ENCODE measurements around the gene MOB3A. TPM values are rescaled to one million over a fixed set of nuclear protein-coding genes. Genes with fewer than 3 reads are reported as not detected.

MOB3A gene
- polyA plus RNA-seq, 1 donor (not counting 4 experiments of a cell fraction or from before 2014, with no cell fraction given): 34.2 TPM

DNA sequence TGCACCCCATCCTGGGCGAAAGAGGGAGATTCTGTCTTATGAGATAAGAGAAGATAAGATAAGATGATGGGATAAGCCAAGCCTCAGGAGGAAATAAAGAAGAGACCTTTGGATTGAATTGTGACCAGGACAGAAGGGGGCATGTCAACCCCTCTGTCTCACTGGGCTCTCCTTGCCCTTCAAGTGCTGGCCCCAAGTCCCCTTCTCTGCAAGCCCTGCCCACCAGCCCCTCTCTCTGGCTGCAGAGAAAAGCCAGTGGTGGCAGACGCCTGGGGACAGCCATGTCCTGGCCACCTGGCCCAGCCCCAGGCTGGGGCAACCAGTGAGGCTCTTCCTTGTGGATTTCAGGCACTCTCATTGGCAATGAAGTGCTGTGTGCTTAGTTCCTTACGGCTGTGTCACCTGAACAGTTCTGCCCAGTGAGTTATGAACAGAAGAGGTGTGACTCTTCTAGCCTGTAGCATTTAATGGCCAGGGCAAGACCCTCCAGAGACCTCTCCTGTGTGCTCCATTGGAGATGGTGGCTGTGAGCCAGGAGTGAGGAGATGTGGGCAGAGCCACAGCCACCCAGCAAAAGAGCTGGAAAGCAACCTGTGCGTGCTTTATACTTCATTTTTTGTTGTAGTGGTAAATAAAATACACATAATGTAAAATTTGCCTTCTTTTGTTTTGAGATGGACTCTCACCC is 74.5 kb downstream of the MOB3A start:
- dilution Hi-C loops (cut with MboI; ENCODE audit: extremely low pct_ligation_motif_present, low sequenced_read_pairs): no loop called here
- no peaks in the 10 kb centered on the region for H3K27me3 ChIP-seq (ENCODE audit: control insufficient read depth, extremely low read depth, insufficient read depth, low read length)
- no peaks in the 10 kb centered on the region for H3K36me3 ChIP-seq (ENCODE audit: control insufficient read depth in 2 of 2, extremely low read depth in 1 of 2, insufficient read depth in 2 of 2, low read length in 2 of 2)
- no peaks in the 10 kb centered on the region for H3K79me2 ChIP-seq (ENCODE audit: control insufficient read depth, insufficient read depth, low read length)
- no peaks in the 10 kb centered on the region for H3K9me3 ChIP-seq (ENCODE audit: control insufficient read depth, low read depth, low read length)
- no peak overlapping the region for H3K4me3 ChIP-seq (ENCODE audit: control insufficient read depth in 2 of 3, extremely low read depth in 1 of 3, insufficient read depth in 2 of 3, low read depth in 1 of 3, low read length in 3 of 3)
- TF ChIP-seq CTCF (optimal IDR thresholded peaks at IDR 0.05 in 1 of 3, IDR thresholded peaks at IDR 0.05 in 1 of 3, conservative IDR thresholded peaks at IDR 0.05 in 1 of 3; ENCODE audit: extremely low read depth in 1 of 3, insufficient read depth in 2 of 3, low read length in 3 of 3) (no peak), EZH2 (IDR thresholded peaks at IDR 0.05; ENCODE audit: low read length) (no peak)
- no peaks in the 10 kb centered on the region for H3K4me1 ChIP-seq (ENCODE audit: control insufficient read depth, extremely low read depth, insufficient read depth, low read length)
- H3K4me2 ChIP-seq (ENCODE audit: control insufficient read depth, extremely low read depth, insufficient read depth, low read depth, low read length): no peak overlapping the region
- H3K9ac ChIP-seq (ENCODE audit: control insufficient read depth, extremely low read depth, insufficient read depth, low read length): no peak overlapping the region
- DNase-seq (ENCODE audit: low read depth, low spot score) (no peak), FAIRE-seq (no peak)
- no peaks in the 10 kb centered on the region for H3K9me1 ChIP-seq (ENCODE audit: control insufficient read depth, extremely low read depth, insufficient read depth, low read length)
- H2AFZ ChIP-seq (ENCODE audit: control insufficient read depth, low read length): no peak overlapping the region
- no peaks in the 10 kb centered on the region for H4K20me1 ChIP-seq (ENCODE audit: control insufficient read depth, extremely low read depth, insufficient read depth, low read length)
- H3K27ac ChIP-seq (ENCODE audit: control insufficient read depth, insufficient read depth, low read length): no peak overlapping the region

Small RNA genes lying within 50 kb of the gene (small RNA-seq; reads per million reads assigned to genes)
- 0 reads per million in 3 experiments for gene AC007136.1 (ENCODE audit: insufficient read length in 3 of 3, low read depth in 3 of 3, low replicate concordance in 1 of 3)

Other genes with a start within 250 kb of the MOB3A start
- 6.1 to 18.6 TPM (median 9.1 TPM) in 3 replicates for gene REXO1, start 247.8 kb downstream of the MOB3A start, polyA plus RNA-seq
- gene KLF16, start 232.7 kb downstream of the MOB3A start, polyA plus RNA-seq: 4.9 to 14.7 TPM (median 6.0 TPM) in 3 replicates
- 27.2 to 67.3 TPM (median 31.0 TPM) in 3 replicates for gene ABHD17A, start 210.8 kb downstream of the MOB3A start, polyA plus RNA-seq
- 0.55 to 0.93 TPM (median 0.85 TPM) in 3 replicates for gene ADAT3, start 190.9 kb downstream of the MOB3A start, polyA plus RNA-seq
- gene SCAMP4, start 190.9 kb downstream of the MOB3A start, polyA plus RNA-seq: 4.8 to 30.3 TPM (median 7.0 TPM) in 3 replicates
- 32.5 to 72.4 TPM (median 34.9 TPM) in 3 replicates for gene CSNK1G2, start 155.2 kb downstream of the MOB3A start, polyA plus RNA-seq
- gene BTBD2, start 80.6 kb downstream of the MOB3A start, polyA plus RNA-seq: 19.2 to 24.7 TPM (median 22.3 TPM) in 3 replicates
- gene MKNK2, start 45.1 kb downstream of the MOB3A start, polyA plus RNA-seq: 64.0 to 113 TPM (median 88.3 TPM) in 3 replicates
- gene IZUMO4, start 589 bp upstream of the MOB3A start, polyA plus RNA-seq: 6.0 to 14.9 TPM (median 6.7 TPM) in 3 replicates
- gene AP3D1, start 55.2 kb upstream of the MOB3A start, polyA plus RNA-seq: 51.1 to 108 TPM (median 56.1 TPM) in 3 replicates
- 3.0 to 4.6 TPM (median 3.3 TPM) in 3 replicates for gene DOT1L, start 67.6 kb upstream of the MOB3A start, polyA plus RNA-seq
- gene PLEKHJ1, start 140.0 kb upstream of the MOB3A start, polyA plus RNA-seq: 36.8 to 53.1 TPM (median 46.8 TPM) in 3 replicates
- gene SF3A2, start 140.5 kb upstream of the MOB3A start, polyA plus RNA-seq: 4.7 to 24.1 TPM (median 4.7 TPM) in 3 replicates
- 0.02 to 0.15 TPM (median 0.07 TPM) in 3 replicates for gene AMH, start 153.0 kb upstream of the MOB3A start, polyA plus RNA-seq
- gene JSRP1, start 160.1 kb upstream of the MOB3A start, polyA plus RNA-seq: not detected in 3 replicates
- not detected in 3 replicates for gene PEAK3, start 185.8 kb upstream of the MOB3A start, polyA plus RNA-seq
- not detected in 3 replicates for gene LINGO3, start 211.8 kb upstream of the MOB3A start, polyA plus RNA-seq
- gene LSM7, start 232.3 kb upstream of the MOB3A start, polyA plus RNA-seq: 206 to 275 TPM (median 243 TPM) in 3 replicates
- 9.3 to 20.9 TPM (median 13.5 TPM) in 3 replicates for gene SPPL2B, start 232.4 kb upstream of the MOB3A start, polyA plus RNA-seq